NCI-H748 treated with DMSO at 0.1 percent for 48 hours (cell line): ENCODE measurements around the gene PDZRN4.

ENCODE experiments used
- DNase-seq: peaks from one replicate; lab custom pipeline; 2025; lab: John Stamatoyannopoulos, UW

Gene PDZRN4

DNA sequence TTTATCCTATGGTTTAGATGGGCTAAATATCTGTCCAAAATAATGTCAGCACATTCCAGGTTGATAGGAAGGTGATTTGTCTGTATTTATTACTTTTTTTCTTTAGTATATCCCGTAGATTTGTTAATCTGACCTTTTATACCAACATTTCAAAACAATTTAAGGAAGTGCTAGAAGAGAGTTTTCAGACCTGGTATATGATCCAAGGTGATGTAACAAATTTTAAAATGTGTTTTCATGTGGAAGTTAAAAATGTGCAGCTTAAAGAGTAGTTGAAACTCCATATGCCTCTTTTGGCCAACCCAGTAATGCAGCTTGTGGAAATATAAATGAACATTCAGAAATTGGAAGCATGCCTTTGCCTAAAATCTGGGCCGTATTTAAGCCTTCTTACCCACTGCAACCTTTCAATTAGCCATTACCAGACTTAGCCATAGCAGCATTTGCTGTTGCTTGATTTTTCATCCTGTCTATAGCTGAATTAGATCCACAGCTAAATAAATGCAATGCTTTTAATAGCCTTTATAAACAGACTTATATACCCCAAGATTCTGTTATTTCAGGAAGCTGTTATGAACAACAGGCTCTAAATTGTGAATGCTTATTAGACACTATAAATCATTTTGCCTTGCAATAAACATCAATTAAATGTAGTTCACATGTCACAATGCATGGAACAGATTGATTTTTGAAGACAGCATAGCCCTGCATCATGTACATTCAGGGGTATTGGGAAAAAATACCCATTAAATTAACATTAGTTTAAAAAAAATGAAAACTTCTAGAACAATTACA is 271.2 kb downstream of the PDZRN4 start:
- DNase-seq: no peak

DNA sequence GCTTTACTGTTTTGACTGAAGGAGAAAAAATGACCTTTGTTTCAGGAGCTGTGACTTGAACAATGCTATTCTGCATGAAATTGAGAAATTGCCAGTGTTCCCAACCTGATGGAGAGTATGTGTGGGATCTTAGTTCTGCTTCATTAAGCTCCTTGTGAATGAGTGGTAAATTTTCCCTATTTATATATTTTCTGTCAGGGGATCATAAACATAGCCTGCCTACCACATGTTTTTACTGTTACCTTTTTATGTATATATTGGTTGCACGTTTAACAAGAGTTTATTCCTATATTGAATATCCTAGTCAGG is 271.7 kb downstream of the PDZRN4 start:
- no peak for DNase-seq

DNA sequence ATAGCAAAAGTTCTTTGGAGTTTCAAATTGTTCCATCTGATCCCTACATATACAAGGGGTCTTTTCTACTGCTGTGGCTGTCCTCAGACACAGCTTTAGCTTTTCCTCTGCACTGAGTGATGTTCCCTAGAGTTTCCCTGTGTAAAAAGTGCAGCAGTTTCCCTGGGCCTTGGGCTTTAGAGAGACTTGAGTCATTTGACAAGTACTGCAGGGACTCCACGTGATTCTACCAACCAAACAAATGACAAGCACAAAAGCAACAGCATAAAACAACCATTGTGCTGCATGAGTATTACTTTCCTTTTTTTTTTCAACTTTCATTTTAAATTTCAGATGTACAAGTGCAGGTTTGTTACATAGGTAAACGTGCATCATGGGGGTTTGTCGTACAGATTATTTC is 272.8 kb downstream of the PDZRN4 start:
- DNase-seq: no peak

DNA sequence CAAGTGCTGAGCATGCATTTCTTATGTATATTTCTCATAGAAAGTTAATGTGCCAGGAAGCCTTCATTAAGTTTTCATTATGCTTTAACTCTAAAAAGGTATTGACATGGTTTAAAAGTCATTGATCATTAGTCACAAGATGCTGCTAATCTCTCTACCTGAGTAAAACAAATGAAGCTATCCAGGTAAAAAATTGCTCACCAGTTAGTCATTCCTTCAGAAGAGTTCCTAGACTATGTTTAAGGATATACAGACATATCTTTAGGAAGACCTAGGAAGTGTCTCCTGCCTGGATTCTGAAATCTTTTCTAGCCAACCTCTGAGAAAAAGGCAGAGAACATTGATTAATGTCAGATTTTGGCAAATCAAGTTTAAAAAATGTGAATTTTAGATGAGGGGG is 274.2 kb downstream of the PDZRN4 start:
- DNase-seq: no peak

DNA sequence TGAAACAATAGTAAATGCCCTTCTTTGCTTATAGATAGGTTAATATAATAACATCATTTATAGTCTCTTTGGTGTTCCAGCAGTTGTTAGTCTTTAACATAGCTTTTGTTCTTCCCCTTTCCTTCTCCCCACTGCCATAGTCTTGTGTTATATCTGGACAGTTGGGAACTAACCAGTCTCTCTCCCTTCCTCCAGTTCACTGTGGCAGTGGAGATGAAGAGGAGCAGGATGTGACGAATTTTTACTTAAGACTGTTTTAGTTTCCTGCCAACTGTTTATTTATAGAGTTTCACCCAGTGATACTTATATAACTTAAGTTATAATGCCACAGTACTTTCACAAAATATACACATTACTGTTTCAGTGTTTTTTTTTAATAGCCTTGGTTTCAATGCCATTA is 277.4 kb downstream of the PDZRN4 start:
- DNase-seq: no peak

DNA sequence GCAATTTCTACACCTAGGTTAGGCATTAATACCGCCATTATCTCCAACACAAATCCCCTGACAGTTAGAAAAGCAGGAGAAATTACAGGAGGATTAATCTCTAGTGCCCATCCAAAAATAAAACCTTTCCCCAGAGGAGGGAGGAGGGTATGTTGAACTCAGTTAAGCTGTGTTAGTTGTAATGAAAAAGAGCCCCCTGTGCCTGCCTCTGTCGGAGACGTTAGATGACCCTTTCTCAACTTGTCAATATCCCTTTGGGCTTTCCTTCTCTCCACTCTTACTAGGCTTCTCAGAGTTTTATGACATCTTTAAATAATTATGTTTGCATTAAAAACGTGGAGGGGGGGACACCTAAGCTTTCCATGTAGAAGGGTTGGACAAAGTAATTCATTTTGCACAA is 278.2 kb downstream of the PDZRN4 start:
- no peak for DNase-seq

DNA sequence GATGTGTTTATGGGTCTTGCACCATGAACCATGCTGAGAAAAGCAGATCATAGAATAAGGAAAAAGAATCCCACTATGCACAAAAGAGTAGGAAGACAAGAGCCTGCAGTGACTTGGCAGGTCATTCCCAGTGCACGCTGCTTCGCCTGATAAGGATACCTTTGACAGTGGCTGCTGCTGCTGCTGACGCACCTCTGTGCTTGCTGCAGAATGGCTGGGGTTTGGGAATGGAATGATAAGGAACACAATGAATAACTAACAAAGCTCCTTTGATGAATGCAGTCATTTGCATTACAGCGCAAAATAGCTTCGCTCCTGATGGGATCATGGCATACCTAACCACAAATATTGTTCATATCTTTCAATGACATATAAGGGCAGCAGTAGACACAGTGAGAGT is 278.7 kb downstream of the PDZRN4 start:
- DNase-seq: no peak

DNA sequence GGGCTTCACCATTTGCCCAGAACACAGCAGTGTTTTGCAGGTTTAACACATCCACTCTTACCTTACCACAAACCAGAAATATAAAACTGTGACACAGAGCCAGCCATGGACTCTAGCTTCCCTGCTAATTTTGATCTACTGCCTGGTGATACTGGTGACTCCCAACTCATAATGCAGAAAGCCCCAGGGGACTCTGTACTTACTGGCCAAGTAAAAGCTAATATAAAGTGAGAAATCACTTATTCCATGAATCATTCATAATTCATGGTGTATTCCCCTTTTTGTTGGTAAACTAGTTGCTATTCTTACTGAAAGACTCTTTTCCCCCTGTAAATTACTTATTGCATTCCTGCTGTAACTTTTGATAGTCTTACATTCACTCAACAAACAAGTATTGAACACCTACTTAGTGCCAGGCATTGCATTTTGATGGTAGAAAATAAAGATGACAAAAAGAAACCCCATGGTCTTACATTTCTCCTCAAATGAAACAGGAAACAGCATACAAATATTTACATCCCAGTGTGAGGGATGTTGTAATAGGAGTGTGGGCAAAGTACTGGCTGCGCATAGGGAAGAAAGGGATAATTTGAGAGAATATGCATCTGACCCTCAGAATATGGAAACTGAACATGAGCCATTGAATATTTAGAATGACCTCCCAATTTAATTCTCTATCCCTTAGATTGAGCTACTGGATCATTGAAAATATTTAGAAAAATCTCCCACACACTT is 279.6 kb downstream of the PDZRN4 start:
- no peak for DNase-seq

DNA sequence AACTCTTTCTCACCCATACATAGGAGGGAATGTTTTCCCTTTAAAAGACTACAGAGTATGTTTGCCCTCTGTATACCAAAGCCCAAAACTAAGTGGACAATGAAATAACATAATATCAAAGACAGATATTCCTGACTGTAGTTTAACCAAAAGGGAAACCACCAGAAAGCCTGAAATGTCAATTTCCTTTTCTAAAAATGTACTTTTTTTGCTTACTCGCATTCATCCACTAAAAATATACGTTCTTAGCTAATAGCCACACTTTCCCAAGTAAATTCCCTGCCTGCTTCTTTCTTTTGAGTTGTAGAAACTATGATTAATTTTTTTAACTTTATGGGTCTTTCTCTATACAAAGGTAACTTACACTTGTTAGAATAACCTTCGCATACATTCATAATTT is 280.2 kb downstream of the PDZRN4 start:
- DNase-seq: no peak

DNA sequence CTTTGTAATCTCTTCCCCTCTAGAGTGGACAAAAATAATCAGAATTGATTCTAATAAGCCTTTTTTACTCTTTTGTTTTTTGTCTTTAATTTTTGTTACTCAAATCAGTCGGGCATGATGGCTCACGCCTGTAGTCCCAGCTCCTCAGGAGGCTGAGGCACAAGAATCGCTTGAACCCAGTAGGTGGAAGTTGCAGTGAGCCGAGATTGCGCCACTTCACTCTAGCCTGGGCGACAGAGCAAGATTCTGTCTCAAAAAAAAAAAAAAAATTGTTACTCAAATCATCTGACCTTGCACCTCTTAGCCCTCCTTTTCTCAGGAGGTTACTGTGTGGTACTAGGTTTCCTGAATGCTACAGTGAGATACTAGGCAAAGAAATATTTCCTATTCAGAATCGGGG is 280.6 kb downstream of the PDZRN4 start:
- DNase-seq: no peak

DNA sequence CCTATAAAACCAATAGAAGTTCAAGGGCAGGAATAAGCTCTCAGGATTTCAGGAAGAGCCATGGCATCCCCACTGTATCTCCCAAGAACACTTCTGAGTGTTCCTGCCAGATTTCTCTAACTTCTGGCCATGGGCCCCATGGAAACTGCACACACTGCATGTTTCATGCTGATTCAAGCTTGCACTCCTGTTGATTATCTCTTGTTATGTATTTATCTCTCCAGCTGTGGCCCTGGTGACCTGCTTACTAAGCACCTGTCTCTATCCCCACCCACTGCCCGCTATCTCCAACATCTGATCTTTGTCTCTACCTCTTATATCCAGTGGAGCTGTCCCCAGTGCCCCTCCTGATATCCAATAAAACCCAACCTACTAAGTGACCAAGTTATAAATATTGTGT is 285.3 kb downstream of the PDZRN4 start:
- DNase-seq: peak; percentile 70

DNA sequence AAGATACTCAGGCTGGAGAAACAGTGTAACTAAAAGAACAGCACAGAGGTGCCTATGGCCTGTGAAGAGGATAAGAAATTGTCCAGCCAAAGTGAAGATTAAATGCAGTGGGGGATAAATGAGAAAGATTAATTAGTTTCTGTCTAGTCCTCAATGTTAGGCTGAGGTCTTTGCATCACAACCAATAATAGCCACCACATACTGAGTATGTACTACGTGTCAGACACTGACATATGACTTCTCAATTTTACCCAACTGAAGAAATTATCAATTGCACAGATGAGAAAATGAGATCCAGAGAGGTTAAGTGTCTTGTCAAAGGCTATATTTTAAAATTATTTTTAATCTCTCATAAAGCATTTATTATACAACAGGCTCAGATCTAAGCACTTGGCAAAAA is 285.9 kb downstream of the PDZRN4 start:
- DNase-seq: no peak

DNA sequence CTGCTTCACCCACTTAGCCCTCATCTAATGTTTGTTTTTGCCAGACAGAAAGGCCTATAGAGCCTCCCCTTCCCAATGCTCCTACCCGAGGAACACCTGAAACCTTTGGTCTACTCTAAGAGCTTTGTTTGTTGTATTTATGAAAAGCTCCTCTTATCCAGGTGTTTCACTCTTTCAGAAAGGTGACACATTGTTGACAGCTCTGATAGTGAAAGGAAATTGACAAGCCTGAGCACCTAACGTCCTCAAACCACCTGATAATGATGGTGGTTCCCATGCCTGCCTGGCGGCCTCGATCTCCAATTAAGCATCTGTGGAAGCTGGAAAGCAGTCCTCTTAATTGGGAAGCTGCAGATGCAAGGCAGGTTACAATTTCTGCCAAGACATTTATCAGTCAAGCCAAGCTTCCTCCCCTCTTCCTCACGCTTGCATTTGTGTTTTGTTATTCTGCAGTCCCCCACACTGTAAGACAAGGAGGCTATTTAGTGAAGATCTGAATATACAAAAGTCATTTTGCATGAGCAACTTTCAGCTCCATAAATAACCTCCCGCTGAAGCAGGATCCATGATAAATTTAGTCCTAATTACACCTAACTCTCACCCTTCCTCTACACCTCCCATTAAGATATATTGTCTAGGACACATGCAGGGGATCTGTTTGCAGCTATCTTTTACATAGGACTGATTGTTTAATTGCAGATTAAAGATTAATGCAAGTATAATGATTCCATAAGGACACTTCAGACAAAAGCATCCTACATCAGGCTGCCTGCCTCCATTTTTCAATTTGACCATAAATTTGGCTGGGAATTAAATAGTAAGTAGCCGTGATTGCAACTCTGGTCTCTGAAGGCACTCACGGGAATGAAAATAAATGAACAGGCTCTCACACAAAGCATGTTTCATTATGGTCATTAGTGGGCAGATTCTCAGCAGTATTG is 288.6 kb downstream of the PDZRN4 start:
- peak; percentile 98 for DNase-seq

DNA sequence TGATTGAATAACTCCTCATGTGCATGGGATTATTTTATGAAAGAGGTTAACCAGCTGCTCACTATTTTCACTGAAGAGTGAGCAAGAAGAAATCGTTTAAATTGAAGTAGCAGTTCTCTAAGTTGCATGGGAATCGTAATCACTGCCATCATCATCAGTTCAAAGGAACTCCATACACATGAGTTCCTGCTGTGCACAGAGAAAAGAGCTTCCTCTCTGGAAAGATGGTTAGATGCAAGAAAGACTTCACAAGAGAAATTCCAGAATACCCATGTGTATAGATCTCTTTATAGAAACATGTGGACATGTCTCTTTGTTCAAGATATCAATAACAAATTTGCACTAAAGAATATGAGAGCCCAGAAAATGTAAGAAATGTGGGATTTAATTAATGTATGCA is 291.3 kb downstream of the PDZRN4 start:
- no peak for DNase-seq

DNA sequence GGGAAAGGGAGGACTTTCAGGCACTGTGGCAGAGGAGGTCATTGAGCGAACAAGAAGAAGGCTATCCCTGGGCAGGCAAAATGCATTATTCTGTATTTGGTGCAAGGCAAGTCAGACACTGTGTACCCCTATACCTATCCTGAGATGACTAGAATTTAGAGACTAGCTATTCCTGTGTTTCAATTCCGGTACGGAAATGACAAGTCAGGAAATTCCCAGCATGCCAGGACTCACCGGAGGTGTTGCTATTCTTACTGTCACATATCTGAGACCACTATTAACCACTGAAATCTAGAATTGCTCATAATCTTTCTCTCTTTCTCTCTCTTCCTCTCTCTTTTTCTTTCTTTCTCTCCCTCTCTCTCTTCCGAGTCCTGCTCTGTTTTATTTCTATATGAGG is 297.1 kb downstream of the PDZRN4 start:
- no peak for DNase-seq

DNA sequence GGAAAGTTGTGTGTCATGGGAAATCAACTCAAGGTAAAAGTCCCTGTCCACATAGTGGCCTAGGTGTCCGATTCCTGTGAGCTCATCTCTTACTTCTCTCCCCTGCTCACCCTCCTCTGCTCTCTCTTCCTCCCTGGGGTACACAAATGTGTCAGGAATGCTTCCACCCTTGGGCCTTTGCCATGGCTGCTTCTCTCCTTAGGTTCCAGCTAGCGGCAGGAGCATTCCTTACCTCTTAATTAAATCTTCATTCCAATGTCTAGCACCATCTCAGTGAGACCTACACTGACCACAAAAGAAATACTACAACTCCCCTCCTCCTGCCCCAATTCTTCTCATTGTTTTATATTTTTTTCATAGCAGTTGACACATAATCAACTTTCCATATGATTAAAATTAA is 298.6 kb downstream of the PDZRN4 start:
- DNase-seq: no peak

DNA sequence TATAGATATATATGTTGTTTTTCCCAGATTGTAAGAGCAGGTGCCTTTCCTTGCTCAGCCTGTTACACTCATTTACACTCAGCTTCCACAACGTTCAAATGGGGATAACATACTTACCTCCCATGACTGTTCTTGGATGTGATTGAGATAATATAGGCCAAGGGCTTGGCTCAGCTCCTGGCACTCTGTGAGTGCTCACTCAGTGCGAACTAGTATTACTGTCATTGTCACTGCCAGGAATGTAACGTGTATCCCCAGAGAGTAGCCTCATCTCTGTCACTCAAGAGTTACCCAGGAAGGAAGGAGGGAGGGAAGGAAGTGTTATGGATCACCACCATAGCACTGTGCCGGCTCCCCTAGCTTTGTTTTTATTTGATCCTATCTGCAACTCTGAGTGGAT is 307.9 kb downstream of the PDZRN4 start:
- DNase-seq: no peak

DNA sequence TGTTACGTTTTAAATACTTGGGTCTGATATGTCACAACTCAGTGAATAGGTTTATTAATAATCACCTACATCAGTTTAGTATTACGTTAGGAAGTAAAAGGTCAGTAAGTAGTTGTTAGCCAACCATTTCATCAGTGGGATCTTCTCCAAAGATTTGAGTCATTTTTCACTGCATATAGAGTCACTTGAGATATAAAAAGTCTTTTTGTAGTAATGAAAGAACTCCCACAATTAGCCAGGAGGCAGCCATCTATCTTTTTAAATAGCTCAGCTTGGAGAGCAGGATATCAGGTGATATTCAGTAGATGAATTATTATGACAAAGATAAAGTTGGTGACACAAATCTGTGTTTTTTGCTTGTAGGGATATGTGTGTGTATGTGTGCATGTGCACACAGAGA is 309.3 kb downstream of the PDZRN4 start:
- DNase-seq: no peak

DNA sequence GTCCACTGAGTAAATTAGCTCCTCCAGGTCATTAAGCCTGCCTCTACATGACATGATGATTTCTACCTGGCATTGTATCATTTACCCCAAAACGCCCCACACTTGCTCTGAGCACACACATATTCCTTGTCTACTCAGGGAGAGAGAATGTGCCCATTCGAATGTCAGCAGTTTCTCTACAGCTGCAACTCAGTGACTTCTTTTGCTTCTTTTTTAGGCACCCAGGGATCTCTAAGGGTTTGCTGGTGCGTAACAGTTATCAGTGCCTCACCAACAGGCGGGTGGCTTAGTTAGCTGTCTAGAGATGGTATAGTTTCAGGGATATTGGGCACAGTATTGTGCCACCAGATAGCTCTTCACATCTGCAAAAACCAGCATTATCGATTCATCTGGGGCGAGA is 316.9 kb downstream of the PDZRN4 start:
- DNase-seq: no peak

DNA sequence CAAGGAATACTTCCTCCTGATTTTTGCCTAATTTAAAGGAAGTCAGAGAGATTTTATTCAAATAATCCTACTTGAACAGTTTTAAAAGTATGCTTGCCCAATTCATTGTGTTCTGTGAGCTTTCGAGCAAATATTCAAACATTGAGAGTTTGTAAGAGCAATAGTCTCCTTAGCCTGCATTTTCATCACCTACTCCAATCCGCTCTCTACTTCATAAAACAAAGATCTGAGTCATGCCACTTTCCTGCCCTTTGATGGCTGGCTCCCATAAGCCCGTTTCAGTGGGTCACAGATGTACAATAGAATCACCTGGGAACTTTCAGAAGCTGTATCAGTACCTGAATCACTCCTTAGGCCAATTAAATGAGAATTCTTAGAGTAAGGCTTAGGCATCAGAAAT is 319.2 kb downstream of the PDZRN4 start:
- DNase-seq: no peak

DNA sequence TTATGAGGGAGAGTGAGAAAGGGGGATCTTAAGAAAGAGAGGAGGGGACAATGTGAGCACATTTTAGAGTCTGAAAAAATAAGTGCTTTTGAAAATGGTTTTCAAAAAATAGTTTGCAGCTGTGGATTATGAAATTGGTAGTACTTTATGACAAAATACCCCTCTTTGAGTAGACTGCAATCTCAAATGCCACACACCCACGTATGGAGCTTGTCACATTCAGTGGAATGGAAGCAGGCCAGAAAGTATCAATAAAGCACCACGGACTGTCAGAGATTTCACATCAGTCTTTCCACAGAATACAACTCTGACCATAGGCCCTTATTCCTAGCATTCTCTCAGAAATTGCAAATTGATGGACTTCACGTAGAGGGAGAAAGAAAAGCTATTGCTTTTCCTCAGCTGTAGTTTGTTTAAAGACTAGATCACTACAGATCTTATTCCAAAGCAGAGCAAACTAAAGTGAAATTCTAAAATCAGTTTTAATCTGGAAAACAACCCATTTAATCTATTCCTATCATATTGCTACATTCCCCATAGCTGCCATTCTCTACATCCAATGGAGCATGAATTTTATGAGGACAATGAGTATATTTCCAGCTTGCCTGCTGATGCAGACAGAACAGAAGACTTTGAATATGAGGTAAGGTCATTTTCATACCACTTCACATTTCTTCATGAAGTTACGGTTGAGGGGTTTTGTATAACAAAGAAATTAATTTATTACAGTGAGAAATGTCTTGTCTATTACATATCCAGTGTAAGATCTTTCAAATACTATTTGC is 321.3 kb downstream of the PDZRN4 start:
- no peak for DNase-seq

DNA sequence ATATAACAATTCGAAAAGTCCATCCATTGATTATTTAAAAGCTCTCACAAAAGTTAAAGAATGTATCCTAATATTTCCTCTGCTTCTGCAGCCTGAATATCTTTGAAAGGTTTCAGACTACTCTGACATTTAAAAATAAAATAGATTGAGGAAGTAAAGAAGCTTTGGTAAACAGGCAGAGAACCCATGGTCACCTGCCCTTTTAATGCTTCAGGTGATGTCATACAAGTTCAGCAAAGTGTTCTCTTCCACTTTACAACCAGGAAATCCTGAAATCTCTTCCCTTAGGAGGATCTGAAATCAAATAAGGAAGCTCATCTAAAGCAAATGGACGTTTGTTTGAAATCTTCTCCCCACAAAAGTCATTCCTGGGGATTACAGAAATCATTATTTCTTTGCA is 322.4 kb downstream of the PDZRN4 start:
- DNase-seq: peak; percentile 28
